Measurements from ENCODE around the gene ZNF322.

ZNF322 gene

GRCh38 chr6:26613689-26614683 lies 45.6 kb downstream of the ZNF322 start:
- DNase-seq (ENCODE audit: low read depth), result no peak

- no peak for DNase-seq (ENCODE audit: low read depth)
These were observed 46.3 kb downstream of the ZNF322 start for GRCh38 chr6:26613201-26613600.

DNA sequence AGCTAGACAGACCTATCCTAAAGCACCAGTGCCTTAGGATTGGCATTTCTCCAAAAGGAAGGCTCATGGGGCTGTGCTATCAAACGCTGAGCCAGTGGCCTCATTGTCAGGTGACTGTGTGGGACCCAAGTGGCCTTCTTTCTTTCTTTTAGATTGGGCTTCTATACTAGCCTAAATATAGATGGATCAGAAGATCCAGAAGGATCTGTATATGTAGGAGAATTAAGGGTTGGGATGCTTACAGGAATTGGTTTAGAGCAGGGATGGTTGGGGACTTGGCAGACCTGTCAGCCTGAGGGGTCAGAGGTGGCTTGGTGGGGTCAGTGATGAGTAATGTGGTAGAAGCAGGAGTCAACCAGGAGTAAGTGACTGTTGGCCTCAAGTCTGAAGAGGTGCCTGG lies 47.9 kb downstream of the ZNF322 start:
- DNase-seq (ENCODE audit: low read depth), result no peak

GRCh38 chr6:26609463-26609862 lies 50.1 kb downstream of the ZNF322 start:
- no peak for DNase-seq (ENCODE audit: low read depth)

- peak; percentile 35 for DNase-seq (ENCODE audit: low read depth)
These were observed 51.9 kb downstream of the ZNF322 start for GRCh38 chr6:26607434-26608230.

GRCh38 chr6:26604797-26605196 lies 54.7 kb downstream of the ZNF322 start:
- DNase-seq (ENCODE audit: low read depth), result no peak

GRCh38 chr6:26604026-26604425 lies 55.5 kb downstream of the ZNF322 start:
- DNase-seq (ENCODE audit: low read depth), result no peak

DNA sequence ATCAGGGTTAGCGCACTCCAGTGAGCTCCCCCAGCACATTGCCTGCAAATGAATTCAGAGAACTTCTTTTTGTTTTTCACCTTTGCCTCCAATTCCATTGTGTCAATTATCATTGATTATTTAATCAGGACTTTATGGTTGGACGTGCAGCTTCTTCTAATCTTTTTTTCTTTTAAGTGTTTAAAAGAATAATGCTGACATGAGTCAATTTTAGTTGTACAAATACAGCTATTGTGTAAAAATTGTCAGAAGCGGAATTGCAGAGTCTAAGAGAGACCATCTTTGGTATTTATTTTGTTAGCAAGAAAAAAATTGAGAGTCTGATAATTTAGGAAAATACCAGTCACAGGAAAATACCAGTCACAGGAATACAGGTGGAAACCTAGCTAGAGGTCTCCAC lies 57.3 kb downstream of the ZNF322 start:
- no peak for DNase-seq (ENCODE audit: low read depth)

DNA sequence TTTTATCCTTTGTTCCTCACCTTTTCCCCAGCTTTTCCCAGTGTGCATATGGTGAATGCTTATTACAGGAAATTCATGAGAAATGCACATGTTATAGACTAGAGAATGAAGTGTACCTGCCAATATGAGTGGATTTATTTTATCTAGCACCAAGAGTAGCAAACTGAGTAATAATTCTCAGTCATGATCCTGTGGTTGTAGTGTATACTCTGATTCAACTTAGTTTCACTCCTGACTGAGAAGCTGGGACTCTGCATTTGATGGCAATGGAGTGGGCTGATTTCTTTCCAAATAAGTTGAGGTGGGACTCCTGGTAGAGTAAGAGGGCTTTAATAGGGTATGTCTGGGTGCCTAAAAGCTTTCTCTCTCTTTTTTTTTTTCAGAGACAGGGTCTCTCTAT lies 58.8 kb downstream of the ZNF322 start:
- no peak for DNase-seq (ENCODE audit: low read depth)

DNA sequence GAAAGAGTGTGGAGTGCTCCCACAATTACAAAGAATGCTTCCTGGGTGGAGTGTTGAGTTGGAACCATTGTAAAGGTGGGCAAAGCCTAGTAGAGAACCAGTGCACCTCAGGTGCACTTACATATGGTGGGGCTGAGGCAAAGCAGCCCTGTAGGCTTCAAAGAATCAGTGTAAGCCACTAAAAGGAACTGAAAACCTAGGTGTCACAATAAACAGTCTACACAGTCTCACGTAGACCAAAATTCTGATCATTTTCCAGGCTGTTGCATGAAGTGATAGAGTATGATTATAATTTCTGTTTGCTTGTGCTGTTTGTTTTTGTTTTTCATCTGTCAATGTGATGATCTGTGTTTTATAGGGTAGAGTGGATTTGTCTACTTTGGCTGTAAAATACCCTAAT lies 60.0 kb downstream of the ZNF322 start:
- DNase-seq (ENCODE audit: low read depth), result no peak

- DNase-seq (ENCODE audit: low read depth), result no peak
These were observed 60.4 kb downstream of the ZNF322 start for GRCh38 chr6:26599134-26599533.

- DNase-seq (ENCODE audit: low read depth), result no peak
These were observed 61.3 kb downstream of the ZNF322 start for GRCh38 chr6:26598267-26598666.

DNA sequence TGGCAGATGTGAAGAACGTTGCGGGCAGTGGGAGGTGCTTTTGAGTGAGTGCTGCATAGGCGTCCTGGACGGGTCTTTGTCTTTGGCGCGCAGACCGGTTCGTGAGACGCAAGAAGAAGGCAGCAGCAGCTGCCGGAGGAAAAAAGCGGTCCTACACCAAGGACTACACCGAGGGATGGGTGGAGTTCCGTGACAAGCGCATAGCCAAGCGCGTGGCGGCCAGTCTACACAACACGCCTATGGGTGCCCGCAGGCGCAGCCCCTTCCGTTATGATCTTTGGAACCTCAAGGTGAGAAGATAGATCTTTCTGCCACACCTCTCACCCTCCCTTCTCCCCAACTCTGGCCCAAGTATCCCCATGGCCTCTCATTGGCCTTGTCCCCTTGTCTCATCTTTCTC lies 61.7 kb downstream of the ZNF322 start:
- DNase-seq (ENCODE audit: low read depth), result no peak

- no peak for DNase-seq (ENCODE audit: low read depth)
These were observed 62.2 kb downstream of the ZNF322 start for GRCh38 chr6:26597389-26597766.

DNA sequence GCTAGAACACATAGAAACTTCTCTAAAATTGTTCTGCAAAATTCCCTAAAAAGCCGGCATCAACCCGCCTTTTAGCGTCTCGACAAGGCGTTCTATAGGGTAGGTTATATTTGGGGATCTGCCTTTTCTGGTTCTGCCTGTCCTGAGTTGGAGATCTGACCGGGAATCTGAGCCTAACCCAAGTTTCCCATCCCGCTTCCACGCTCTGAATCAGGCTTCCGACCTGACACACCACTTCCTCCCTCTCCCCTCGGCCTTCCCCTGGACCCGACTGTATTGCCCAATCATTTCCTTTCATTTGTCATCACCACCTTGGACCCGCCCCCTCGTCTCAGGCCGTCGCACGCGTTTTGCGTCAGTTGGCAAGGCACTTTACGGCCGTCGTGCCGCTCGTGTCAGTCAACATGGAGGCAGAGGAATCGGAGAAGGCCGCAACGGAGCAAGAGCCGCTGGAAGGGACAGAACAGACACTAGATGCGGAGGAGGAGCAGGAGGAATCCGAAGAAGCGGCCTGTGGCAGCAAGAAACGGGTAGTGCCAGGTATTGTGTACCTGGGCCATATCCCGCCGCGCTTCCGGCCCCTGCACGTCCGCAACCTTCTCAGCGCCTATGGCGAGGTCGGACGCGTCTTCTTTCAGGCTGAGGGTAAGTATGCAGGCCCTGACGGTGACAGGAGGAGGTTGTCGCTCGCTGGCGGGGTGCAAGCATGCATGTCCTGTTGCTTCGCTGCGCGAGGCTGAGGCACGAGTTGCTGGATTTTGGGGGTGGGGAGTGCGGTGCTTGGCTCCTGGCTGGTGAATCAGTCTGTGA lies 62.8 kb downstream of the ZNF322 start, which contains the start of gene ABT1:
Gene ABT1, plus strand, starts transcription at position 375 of the 810 bp plus-strand sequence. Its CDS starts 30 bp downstream, at position 405.
- DNase-seq (ENCODE audit: low read depth), result peak; percentile 96

- peak; percentile 85 for DNase-seq (ENCODE audit: low read depth)
These were observed 63.8 kb downstream of the ZNF322 start for GRCh38 chr6:26595669-26596269.

GRCh38 chr6:26594730-26595632 lies 64.6 kb downstream of the ZNF322 start:
- DNase-seq (ENCODE audit: low read depth), result no peak

DNA sequence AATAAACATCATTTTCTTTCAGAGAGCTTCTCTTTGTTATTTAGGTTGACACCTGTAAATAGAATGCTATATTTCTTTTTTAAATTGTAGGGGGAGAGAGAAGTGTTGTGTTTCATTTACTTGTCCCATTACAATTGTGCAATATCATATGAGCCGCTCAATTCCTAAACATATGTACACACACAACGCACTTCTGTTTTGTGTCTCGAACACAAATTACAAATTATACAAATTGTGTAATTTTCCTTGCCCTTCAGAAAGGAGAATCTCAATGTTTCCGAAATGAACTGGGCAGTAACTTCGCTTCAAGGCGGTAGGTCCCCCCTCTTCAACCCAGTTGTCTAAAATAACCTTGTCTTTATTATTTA lies 65.4 kb downstream of the ZNF322 start:
- DNase-seq (ENCODE audit: low read depth), result no peak

DNA sequence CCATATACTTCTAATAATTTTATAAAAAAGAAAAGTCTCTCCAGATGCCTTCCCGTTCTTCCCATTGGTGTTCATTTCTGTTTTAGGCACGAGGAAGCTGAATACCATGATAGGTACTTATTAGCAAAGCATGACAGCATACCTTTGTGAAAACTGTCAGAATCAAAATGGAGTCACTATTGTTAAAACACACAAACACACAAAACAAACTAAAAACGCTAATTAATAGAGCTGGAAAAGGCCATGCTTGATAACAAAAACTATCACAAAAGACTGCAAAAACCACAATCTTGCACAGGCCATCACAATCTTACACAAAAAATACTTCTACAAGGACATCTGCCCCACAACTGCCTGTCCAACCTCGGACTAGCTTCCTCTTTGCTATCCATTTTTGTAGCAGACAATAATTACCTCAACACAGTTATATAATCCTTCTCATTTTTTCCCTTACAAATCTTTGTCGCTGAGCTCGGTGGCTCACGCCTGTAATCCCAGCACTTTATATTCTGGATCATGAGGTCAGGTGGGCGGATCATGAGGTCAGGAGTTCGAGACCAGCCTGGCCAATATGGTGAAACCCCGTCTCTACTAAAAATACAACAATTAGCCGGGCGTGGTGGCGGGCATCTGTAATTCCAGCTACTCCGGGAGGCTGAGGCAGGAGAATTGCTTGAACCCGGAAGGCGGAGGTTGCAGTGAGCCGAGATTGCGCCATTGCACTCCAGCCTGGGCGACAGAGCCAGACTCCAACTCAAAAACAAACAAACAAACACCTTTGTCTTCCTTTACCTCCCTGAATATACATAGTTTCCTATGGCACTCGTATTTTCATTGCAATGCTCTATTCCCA lies 66.0 kb downstream of the ZNF322 start:
- DNase-seq (ENCODE audit: low read depth), result no peak

DNA sequence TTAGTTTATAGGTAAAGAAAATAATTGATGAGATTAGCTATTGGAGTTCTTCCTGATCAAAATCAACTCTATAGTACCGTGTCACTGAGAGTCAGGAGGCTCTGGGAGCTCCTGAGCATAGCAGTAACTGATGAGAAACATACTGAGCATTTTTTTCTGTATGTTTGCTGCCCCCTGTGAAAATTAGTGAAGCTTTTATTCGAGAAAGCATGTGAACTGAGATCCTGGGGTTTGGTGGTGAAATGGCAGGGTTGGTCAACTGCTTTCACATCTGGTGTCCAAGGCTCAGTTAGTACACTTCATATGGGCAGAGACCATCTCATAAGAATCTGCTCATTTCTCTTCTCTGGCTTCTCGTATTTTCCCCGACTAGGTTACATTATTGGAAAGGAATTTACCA lies 66.9 kb downstream of the ZNF322 start:
- DNase-seq (ENCODE audit: low read depth), result no peak
